Nucleus accumbens (tissue), 56 donors: ENCODE measurements around the gene SUN3.
"Not testable (repeated sequence)": the region's sequence is repeated elsewhere in the genome, so short reads cannot be mapped to it uniquely, and the experiment has no call there.

Experiments used
- DNase-seq, 56 donors: peaks; one replicate each; lab custom pipeline; 2025; lab: John Stamatoyannopoulos, UW

Gene SUN3

GRCh38 chr7:47946581-47947354 lies 82.1 kb downstream of the SUN3 start:
- no peak for DNase-seq

GRCh38 chr7:47945261-47946015 lies 83.5 kb downstream of the SUN3 start:
- DNase-seq, result peak in 43 of 56 donors; percentile 3 to 88 (median 35)

GRCh38 chr7:47944536-47945260 lies 84.2 kb downstream of the SUN3 start:
- no peak for DNase-seq

GRCh38 chr7:47943676-47944474 lies 85.0 kb downstream of the SUN3 start:
- DNase-seq, result no peak

- DNase-seq, result not testable (repeated sequence)
Observed at GRCh38 chr7:47942651-47943050, 86.3 kb downstream of the SUN3 start.

GRCh38 chr7:47942132-47942531 lies 86.8 kb downstream of the SUN3 start:
- DNase-seq, result no peak

- DNase-seq, result no peak
Observed at GRCh38 chr7:47941136-47941844, 87.6 kb downstream of the SUN3 start.

GRCh38 chr7:47940088-47941013 lies 88.6 kb downstream of the SUN3 start:
- DNase-seq, result no peak

- DNase-seq, result no peak
Observed at GRCh38 chr7:47939425-47940036, 89.4 kb downstream of the SUN3 start.

GRCh38 chr7:47938574-47939165 lies 90.2 kb downstream of the SUN3 start:
- no peak for DNase-seq

- no peak for DNase-seq
Observed at GRCh38 chr7:47937711-47938573, 91.0 kb downstream of the SUN3 start.
